Measurements from ENCODE around the gene EMILIN2.

DNA sequence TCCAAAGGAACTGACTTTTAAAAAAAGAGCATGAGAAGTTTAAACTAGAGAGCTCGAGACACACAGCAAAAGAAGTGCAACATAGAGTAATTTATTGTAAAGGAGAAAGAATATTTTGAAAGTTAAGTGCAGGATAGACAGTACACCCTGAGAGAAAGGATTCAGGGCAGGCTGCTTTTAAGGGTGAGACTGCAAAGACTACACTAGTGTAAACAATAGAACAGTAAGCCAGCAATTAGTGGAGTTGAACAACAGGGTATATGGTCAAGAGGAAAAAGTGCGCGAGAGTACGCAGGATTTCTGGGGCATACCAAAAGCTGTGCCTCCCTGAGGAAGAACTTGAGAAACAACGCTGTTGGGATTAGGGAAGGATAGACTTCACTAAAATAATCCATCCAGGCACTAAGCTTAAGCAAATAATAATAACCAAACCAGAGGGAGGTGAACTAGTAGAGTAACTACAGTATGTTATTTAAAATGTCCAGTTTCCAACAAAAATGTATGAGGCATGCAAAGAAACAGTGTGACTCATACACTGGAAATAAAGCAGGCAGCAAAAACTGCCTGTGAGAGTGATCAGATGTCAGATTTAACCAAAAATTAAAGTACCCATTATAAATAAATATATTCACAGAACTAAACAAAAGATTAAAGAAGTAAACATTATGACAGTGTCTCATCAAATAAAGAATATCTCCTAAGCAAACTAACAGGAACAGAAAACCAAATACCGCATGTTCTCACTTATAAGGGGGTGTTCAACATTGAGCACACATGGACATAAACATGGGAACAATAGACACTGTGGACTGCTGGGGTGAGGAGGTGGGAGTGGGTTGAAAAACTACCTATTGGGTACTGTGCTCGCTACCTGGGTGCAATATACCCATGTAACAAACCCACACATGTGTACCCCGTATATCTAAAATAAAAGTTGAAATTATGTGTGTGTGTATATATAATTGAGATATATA lies 40.5 kb upstream of the EMILIN2 start:
- TF ChIP-seq MYC (IDR thresholded peaks at IDR 0.05; ENCODE audit: low read depth, low read length): no peak
- TF ChIP-seq, protein P1, sequence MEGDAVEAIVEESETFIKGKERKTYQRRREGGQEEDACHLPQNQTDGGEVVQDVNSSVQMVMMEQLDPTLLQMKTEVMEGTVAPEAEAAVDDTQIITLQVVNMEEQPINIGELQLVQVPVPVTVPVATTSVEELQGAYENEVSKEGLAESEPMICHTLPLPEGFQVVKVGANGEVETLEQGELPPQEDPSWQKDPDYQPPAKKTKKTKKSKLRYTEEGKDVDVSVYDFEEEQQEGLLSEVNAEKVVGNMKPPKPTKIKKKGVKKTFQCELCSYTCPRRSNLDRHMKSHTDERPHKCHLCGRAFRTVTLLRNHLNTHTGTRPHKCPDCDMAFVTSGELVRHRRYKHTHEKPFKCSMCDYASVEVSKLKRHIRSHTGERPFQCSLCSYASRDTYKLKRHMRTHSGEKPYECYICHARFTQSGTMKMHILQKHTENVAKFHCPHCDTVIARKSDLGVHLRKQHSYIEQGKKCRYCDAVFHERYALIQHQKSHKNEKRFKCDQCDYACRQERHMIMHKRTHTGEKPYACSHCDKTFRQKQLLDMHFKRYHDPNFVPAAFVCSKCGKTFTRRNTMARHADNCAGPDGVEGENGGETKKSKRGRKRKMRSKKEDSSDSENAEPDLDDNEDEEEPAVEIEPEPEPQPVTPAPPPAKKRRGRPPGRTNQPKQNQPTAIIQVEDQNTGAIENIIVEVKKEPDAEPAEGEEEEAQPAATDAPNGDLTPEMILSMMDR (IDR thresholded peaks at IDR 0.05; ENCODE audit: low read depth, low read length): no peak
- TF ChIP-seq POLR2A (IDR thresholded peaks at IDR 0.05; ENCODE audit: extremely low read depth, insufficient read length): no peak
